NB4 (cell line): ENCODE data around the gene ZNF484.

Source experiments
- CTCF ChIP-seq: IDR thresholded peaks from one replicate; pipeline ENCODE4 v1.5.1; 2012; ENCODE audit warnings: low read depth, low read length
- MAX ChIP-seq: IDR thresholded peaks from 2 replicates; pipeline ENCODE4 v1.6.1; 2011; ENCODE audit warnings: low read depth, low read length
- POLR2A ChIP-seq: IDR thresholded peaks from 2 replicates; pipeline ENCODE4 v1.6.1; 2011; ENCODE audit warnings: mild to moderate bottlenecking; ENCODE audit not compliant: insufficient read length; ENCODE audit errors: extremely low read depth

- no peak for TF ChIP-seq POLR2A
- TF ChIP-seq CTCF = no peak
- no peak for TF ChIP-seq MAX
Observed at GRCh38 chr9:92808726-92809451, 68.9 kb downstream of the ZNF484 start.
